Activated CD8-positive, alpha-beta memory T cell treated with anti-CD3 and anti-CD28 coated beads, Interleukin-2, amount 10 ng/mL, durations not matched to agents 7 days and 5 days (primary cell): ENCODE measurements around the gene NCOA6. TPM values are rescaled to one million over a fixed set of nuclear protein-coding genes. Genes with fewer than 3 reads are reported as not detected.

Experiments
- ATAC-seq: fragments of 150-1000 bp; cut with Tn5 transposase; one replicate; pipeline ENCODE4 v1.10.0; 2021; ENCODE audit warnings: moderate library complexity
- CTCF ChIA-PET: fragments of 350-600 bp; sonication (Branson Sonifier 250); formaldehyde crosslinking; loops from one replicate; lab custom pipeline; 2021; ENCODE audit warnings: antibody characterized with exemption; lab: Charles Lee
- DNase-seq: peaks from one replicate; pipeline ENCODE4 v3.0.0-alpha.2; 2020
- H3K27ac Mint-ChIP-seq: one replicate; pipeline ENCODE4 v1.8.0; 2021; ENCODE audit warnings: mild to moderate bottlenecking, mixed read lengths
- H3K27me3 Mint-ChIP-seq: one replicate; pipeline ENCODE4 v1.8.0; 2021; ENCODE audit warnings: mixed read lengths
- H3K36me3 Mint-ChIP-seq: one replicate; pipeline ENCODE4 v1.8.0; 2021; ENCODE audit warnings: mild to moderate bottlenecking, mixed read lengths
- H3K4me1 Mint-ChIP-seq: one replicate; pipeline ENCODE4 v1.8.0; 2021; ENCODE audit warnings: mixed read lengths
- H3K4me3 Mint-ChIP-seq: one replicate; pipeline ENCODE4 v1.8.0; 2021; ENCODE audit warnings: mild to moderate bottlenecking, moderate library complexity, mixed read lengths
- H3K9me3 Mint-ChIP-seq: one replicate; pipeline ENCODE4 v1.8.0; 2022; ENCODE audit warnings: low read depth, mixed read lengths
- total RNA-seq, 2 experiments: library from RNA; stranded (reverse); gene quantifications; one replicate each; pipeline ENCODE4 v1.2.3, GENCODE V29; 2021

Gene NCOA6
- total RNA-seq, 2 experiments from 2014 or later = 29.5 to 34.0 TPM

- no peak overlapping the region for H3K4me3 Mint-ChIP-seq
- H3K27ac Mint-ChIP-seq = no peak overlapping the region
- CTCF ChIA-PET = interaction anchor here (1.1 to 2.4 kb wide), 4 partner anchors 10 to 441 kb away, joined by 3 to 9 read pairs (median 5); no protein-coding TSS in a partner anchor
- no peaks in the 10 kb centered on the region for H3K4me1 Mint-ChIP-seq
- H3K36me3 Mint-ChIP-seq = peaks cover 39% of the 10 kb centered on the region
- no peaks in the 10 kb centered on the region for H3K9me3 Mint-ChIP-seq
- H3K27me3 Mint-ChIP-seq = no peaks in the 10 kb centered on the region
- no peak for ATAC-seq
- no peak for DNase-seq
Observed at GRCh38 chr20:34753706-34754461, 71.6 kb downstream of the NCOA6 start.

GRCh38 chr20:34751453-34751852 is 74.0 kb downstream of the NCOA6 start:
- no peak overlapping the region for H3K27ac Mint-ChIP-seq
- ATAC-seq = no peak
- H3K4me1 Mint-ChIP-seq = peaks cover 9% of the 10 kb centered on the region
- H3K36me3 Mint-ChIP-seq = peaks cover 30% of the 10 kb centered on the region
- no peaks in the 10 kb centered on the region for H3K27me3 Mint-ChIP-seq
- DNase-seq = no peak
- CTCF ChIA-PET = interaction anchor here (1.1 kb wide), 1 partner anchor 18 kb away, joined by 3 read pairs; no protein-coding TSS in a partner anchor
- no peak overlapping the region for H3K4me3 Mint-ChIP-seq
- H3K9me3 Mint-ChIP-seq = no peaks in the 10 kb centered on the region

- no peaks in the 10 kb centered on the region for H3K9me3 Mint-ChIP-seq
- DNase-seq (no peak), ATAC-seq (no peak)
- peaks cover 30% of the 10 kb centered on the region for H3K36me3 Mint-ChIP-seq
- H3K27me3 Mint-ChIP-seq = no peaks in the 10 kb centered on the region
- peaks cover 9% of the 10 kb centered on the region for H3K4me1 Mint-ChIP-seq
- no peak overlapping the region for H3K27ac Mint-ChIP-seq
- CTCF ChIA-PET = no interaction called here
- no peak overlapping the region for H3K4me3 Mint-ChIP-seq
Observed at GRCh38 chr20:34750484-34750883, 75.0 kb downstream of the NCOA6 start.

- Mint-ChIP-seq H3K4me1 (peaks cover 9% of the 10 kb centered on the region), H3K9me3 (no peaks in the 10 kb centered on the region), H3K27ac (no peak overlapping the region), H3K36me3 (peaks cover 22% of the 10 kb centered on the region), H3K27me3 (no peaks in the 10 kb centered on the region), H3K4me3 (no peak overlapping the region)
- ATAC-seq = no peak
- no peak for DNase-seq
- CTCF ChIA-PET = interaction anchor here (1.0 kb wide), 1 partner anchor 19 kb away, joined by 3 read pairs; no protein-coding TSS in a partner anchor
Observed at GRCh38 chr20:34748709-34749108, 76.7 kb downstream of the NCOA6 start.

GRCh38 chr20:34747479-34747878 is 78.0 kb downstream of the NCOA6 start:
- no peaks in the 10 kb centered on the region for H3K9me3 Mint-ChIP-seq
- peaks cover 17% of the 10 kb centered on the region for H3K4me1 Mint-ChIP-seq
- DNase-seq (no peak), ATAC-seq (no peak)
- CTCF ChIA-PET = interaction anchor here (0.6 to 2.3 kb wide), 3 partner anchors 18 to 435 kb away, joined by 3 to 7 read pairs (median 4); no protein-coding TSS in a partner anchor
- peaks cover 23% of the 10 kb centered on the region for H3K36me3 Mint-ChIP-seq
- peak overlapping the region; percentile 2 for H3K27ac Mint-ChIP-seq
- no peaks in the 10 kb centered on the region for H3K27me3 Mint-ChIP-seq
- no peak overlapping the region for H3K4me3 Mint-ChIP-seq

- CTCF ChIA-PET = interaction anchor here (1.7 to 2.3 kb wide), 2 partner anchors 23 to 434 kb away, joined by 4 to 7 read pairs; no protein-coding TSS in a partner anchor
- H3K27me3 Mint-ChIP-seq = no peaks in the 10 kb centered on the region
- ATAC-seq (no peak), DNase-seq (no peak)
- H3K36me3 Mint-ChIP-seq = peaks cover 25% of the 10 kb centered on the region
- peaks cover 20% of the 10 kb centered on the region for H3K4me1 Mint-ChIP-seq
- no peak overlapping the region for H3K4me3 Mint-ChIP-seq
- H3K9me3 Mint-ChIP-seq = no peaks in the 10 kb centered on the region
- H3K27ac Mint-ChIP-seq = no peak overlapping the region
Observed at GRCh38 chr20:34746674-34747073, 78.8 kb downstream of the NCOA6 start.

- no peaks in the 10 kb centered on the region for H3K9me3 Mint-ChIP-seq
- H3K27me3 Mint-ChIP-seq = no peaks in the 10 kb centered on the region
- CTCF ChIA-PET = interaction anchor here (1.6 kb wide), 1 partner anchor 9 kb away, joined by 3 read pairs; no protein-coding TSS in a partner anchor
- ATAC-seq (no peak), DNase-seq (no peak)
- H3K27ac Mint-ChIP-seq = no peak overlapping the region
- peaks cover 20% of the 10 kb centered on the region for H3K4me1 Mint-ChIP-seq
- peaks cover 28% of the 10 kb centered on the region for H3K36me3 Mint-ChIP-seq
- H3K4me3 Mint-ChIP-seq = no peak overlapping the region
Observed at GRCh38 chr20:34744847-34745246, 80.6 kb downstream of the NCOA6 start.

- H3K27me3 Mint-ChIP-seq = no peaks in the 10 kb centered on the region
- H3K36me3 Mint-ChIP-seq = peaks cover 24% of the 10 kb centered on the region
- H3K27ac Mint-ChIP-seq = no peak overlapping the region
- H3K4me3 Mint-ChIP-seq = no peak overlapping the region
- CTCF ChIA-PET = interaction anchor here (1.6 kb wide), 1 partner anchor 10 kb away, joined by 3 read pairs; no protein-coding TSS in a partner anchor
- DNase-seq (no peak), ATAC-seq (no peak)
- peaks cover 20% of the 10 kb centered on the region for H3K4me1 Mint-ChIP-seq
- H3K9me3 Mint-ChIP-seq = no peaks in the 10 kb centered on the region
Observed at GRCh38 chr20:34744340-34744739, 81.1 kb downstream of the NCOA6 start.

GRCh38 chr20:34743039-34743438 is 82.4 kb downstream of the NCOA6 start:
- Mint-ChIP-seq H3K4me1 (peaks cover 20% of the 10 kb centered on the region), H3K9me3 (no peaks in the 10 kb centered on the region), H3K36me3 (peaks cover 22% of the 10 kb centered on the region), H3K4me3 (no peak overlapping the region), H3K27me3 (no peaks in the 10 kb centered on the region), H3K27ac (peak overlapping the region; percentile 58)
- CTCF ChIA-PET = no interaction called here
- DNase-seq (peak; percentile 74), ATAC-seq (peak; percentile 61)

- Mint-ChIP-seq H3K36me3 (peaks cover 18% of the 10 kb centered on the region), H3K27me3 (no peaks in the 10 kb centered on the region), H3K27ac (no peak overlapping the region), H3K4me1 (no peaks in the 10 kb centered on the region), H3K4me3 (no peak overlapping the region), H3K9me3 (no peaks in the 10 kb centered on the region)
- no peak for ATAC-seq
- CTCF ChIA-PET = no interaction called here
- no peak for DNase-seq
Observed at GRCh38 chr20:34736106-34736735, 89.2 kb downstream of the NCOA6 start.

- H3K27ac Mint-ChIP-seq = no peak overlapping the region
- ATAC-seq (no peak), DNase-seq (no peak)
- H3K4me3 Mint-ChIP-seq = no peak overlapping the region
- CTCF ChIA-PET = interaction anchor here (0.9 kb wide), 1 partner anchor 18 kb away, joined by 3 read pairs; no protein-coding TSS in a partner anchor
- H3K9me3 Mint-ChIP-seq = no peaks in the 10 kb centered on the region
- peaks cover 11% of the 10 kb centered on the region for H3K36me3 Mint-ChIP-seq
- no peaks in the 10 kb centered on the region for H3K4me1 Mint-ChIP-seq
- no peaks in the 10 kb centered on the region for H3K27me3 Mint-ChIP-seq
Observed at GRCh38 chr20:34732523-34732922, 92.9 kb downstream of the NCOA6 start.

- Mint-ChIP-seq H3K36me3 (peaks cover 22% of the 10 kb centered on the region), H3K4me3 (no peak overlapping the region), H3K27ac (no peak overlapping the region), H3K9me3 (no peaks in the 10 kb centered on the region), H3K4me1 (no peaks in the 10 kb centered on the region), H3K27me3 (no peaks in the 10 kb centered on the region)
- CTCF ChIA-PET = interaction anchor here (1.0 to 1.3 kb wide), 2 partner anchors 11 to 40 kb away, joined by 3 read pairs; no protein-coding TSS in a partner anchor
- no peak for DNase-seq
- no peak for ATAC-seq
Observed at GRCh38 chr20:34729416-34729815, 96.0 kb downstream of the NCOA6 start.

GRCh38 chr20:34724172-34724571 is 101.3 kb downstream of the NCOA6 start:
- DNase-seq = no peak
- no peak overlapping the region for H3K27ac Mint-ChIP-seq
- CTCF ChIA-PET = no interaction called here
- H3K9me3 Mint-ChIP-seq = no peaks in the 10 kb centered on the region
- peaks cover 21% of the 10 kb centered on the region for H3K36me3 Mint-ChIP-seq
- ATAC-seq = no peak
- H3K4me1 Mint-ChIP-seq = peaks cover 14% of the 10 kb centered on the region
- no peak overlapping the region for H3K4me3 Mint-ChIP-seq
- no peaks in the 10 kb centered on the region for H3K27me3 Mint-ChIP-seq
